Trophoblast cell (in vitro differentiated cells and primary cell): ENCODE measurements around the gene CENPF.

Experiments
- DNase-seq, 2 donors: peaks; one replicate each; pipeline ENCODE4 v3.0.0-alpha.2; 2016
- H2AFZ ChIP-seq: 2 replicates; pipeline ENCODE4 v1.6.1; 2013; ENCODE audit warnings: low read length, moderate library complexity, mild to moderate bottlenecking; ENCODE audit not compliant: insufficient read depth, poor library complexity
- H2AK5ac ChIP-seq: 2 replicates; pipeline ENCODE4 v1.6.1; 2013; ENCODE audit warnings: mild to moderate bottlenecking, low read length
- H2BK120ac ChIP-seq: 2 replicates; pipeline ENCODE4 v1.6.1; 2013; ENCODE audit warnings: low read length, mild to moderate bottlenecking, moderate library complexity; ENCODE audit not compliant: insufficient read depth, poor library complexity
- H2BK12ac ChIP-seq: 2 replicates; pipeline ENCODE4 v1.6.1; 2013; ENCODE audit warnings: mild to moderate bottlenecking, low read length, moderate library complexity
- H2BK5ac ChIP-seq: 2 replicates; pipeline ENCODE4 v1.6.1; 2013; ENCODE audit warnings: low read length, low read depth, moderate library complexity, mild to moderate bottlenecking; ENCODE audit not compliant: poor library complexity
- H3K14ac ChIP-seq: 2 replicates; pipeline ENCODE4 v1.6.1; 2013; ENCODE audit warnings: mild to moderate bottlenecking, low read length
- H3K18ac ChIP-seq: 2 replicates; pipeline ENCODE4 v1.6.1; 2013; ENCODE audit warnings: mild to moderate bottlenecking, low read length
- H3K23ac ChIP-seq: 2 replicates; pipeline ENCODE4 v1.6.1; 2013; ENCODE audit warnings: low read length
- H3K27ac ChIP-seq: 2 replicates; pipeline ENCODE4 v1.5.1; 2013; ENCODE audit warnings: low read depth, mild to moderate bottlenecking, inconsistent platforms, low read length, moderate library complexity
- H3K27me3 ChIP-seq: 2 replicates; pipeline ENCODE4 v1.6.1; 2013; ENCODE audit warnings: inconsistent platforms, mild to moderate bottlenecking, low read length, moderate library complexity; ENCODE audit not compliant: insufficient read depth
- H3K36me3 ChIP-seq, 2 experiments: 1 replicate in 1 of 2; 2 replicates in 1 of 2; pipeline ENCODE4 v1.6.1; 2013; ENCODE audit warnings: low read length in 2 of 2, mild to moderate bottlenecking in 2 of 2, moderate library complexity in 1 of 2; ENCODE audit not compliant: insufficient read depth in 2 of 2, control insufficient read depth in 1 of 2
- H3K4ac ChIP-seq: 2 replicates; pipeline ENCODE4 v1.6.1; 2013; ENCODE audit warnings: low read depth, mild to moderate bottlenecking, low read length, moderate library complexity
- H3K4me1 ChIP-seq, 2 experiments: 1 replicate in 1 of 2; 2 replicates in 1 of 2; pipeline ENCODE4 v1.6.1; 2013; ENCODE audit warnings: low read length in 2 of 2, mild to moderate bottlenecking in 2 of 2, moderate library complexity in 1 of 2; ENCODE audit not compliant: insufficient read depth in 2 of 2, control insufficient read depth in 1 of 2
- H3K4me2 ChIP-seq: 2 replicates; pipeline ENCODE4 v1.6.1; 2013; ENCODE audit warnings: inconsistent platforms, mild to moderate bottlenecking, low read length, moderate library complexity
- H3K4me3 ChIP-seq: 2 replicates; pipeline ENCODE4 v1.5.1; 2013; ENCODE audit warnings: mild to moderate bottlenecking, low read depth, low read length, inconsistent platforms
- H3K79me1 ChIP-seq: one replicate; pipeline ENCODE4 v1.6.1; 2013; ENCODE audit warnings: low read length
- H3K79me2 ChIP-seq: 2 replicates; pipeline ENCODE4 v1.6.1; 2013; ENCODE audit warnings: low read length, mild to moderate bottlenecking; ENCODE audit not compliant: control insufficient read depth, insufficient read depth, poor library complexity
- H3K9ac ChIP-seq: 2 replicates; pipeline ENCODE4 v1.6.1; 2013; ENCODE audit warnings: mild to moderate bottlenecking, low read length
- H3K9me3 ChIP-seq: 2 replicates; pipeline ENCODE4 v1.6.1; 2013; ENCODE audit warnings: low read depth, mild to moderate bottlenecking, control low read depth, inconsistent platforms, low read length; ENCODE audit not compliant: insufficient read depth
- H4K12ac ChIP-seq: 2 replicates; pipeline ENCODE4 v1.6.1; 2013; ENCODE audit warnings: low read depth, mild to moderate bottlenecking, low read length, moderate library complexity
- H4K8ac ChIP-seq: 2 replicates; pipeline ENCODE4 v1.6.1; 2013; ENCODE audit warnings: low read depth, mild to moderate bottlenecking, low read length, moderate library complexity
- H4K91ac ChIP-seq: one replicate; pipeline ENCODE4 v1.6.1; 2013; ENCODE audit warnings: low read depth, mild to moderate bottlenecking, low read length, moderate library complexity
- WGBS: extraction: QIAGEN DNeasy Blood & Tissue Kit; methylation state at CpG from one replicate; pipeline ENCODE4 v1.1.7; 2013; ENCODE audit warnings: missing lambda C conversion rate; ENCODE audit not compliant: insufficient read length, insufficient coverage; ENCODE audit errors: extremely low coverage; 5-methylcytosine and 5-hydroxymethylcytosine counted together

The CENPF gene

GRCh38 chr1:214702556-214702955 is 99.6 kb downstream of the CENPF start:
- H3K4me3 ChIP-seq, result no peak overlapping the region
- peaks cover 3 to 4% of the 10 kb centered on the region in 2 experiments for H3K4me1 ChIP-seq
- no CpG with 5 or more reads among the region's 1 CpG for WGBS
- no peak overlapping the region for H3K14ac ChIP-seq
- H3K27me3 ChIP-seq, result no peaks in the 10 kb centered on the region
- no peak overlapping the region for H3K18ac ChIP-seq
- H4K8ac ChIP-seq, result no peak overlapping the region
- no peaks in the 10 kb centered on the region for H3K9me3 ChIP-seq
- H2AFZ ChIP-seq, result no peak overlapping the region
- no peak for DNase-seq
- no peak overlapping the region for H4K91ac ChIP-seq
- no peak overlapping the region for H2BK12ac ChIP-seq
- H3K23ac ChIP-seq, result no peak overlapping the region
- H2AK5ac ChIP-seq, result no peak overlapping the region
- H3K4me2 ChIP-seq, result no peak overlapping the region
- H2BK5ac ChIP-seq, result no peak overlapping the region
- H3K4ac ChIP-seq, result no peak overlapping the region
- no peak overlapping the region for H3K9ac ChIP-seq
- H2BK120ac ChIP-seq, result no peak overlapping the region
- H3K79me1 ChIP-seq, result peaks cover 1% of the 10 kb centered on the region
- H3K27ac ChIP-seq, result no peak overlapping the region
- H3K79me2 ChIP-seq, result no peaks in the 10 kb centered on the region
- no peak overlapping the region for H4K12ac ChIP-seq
- no peaks in the 10 kb centered on the region for H3K36me3 ChIP-seq

GRCh38 chr1:214707306-214708087 is 104.5 kb downstream of the CENPF start:
- Histone ChIP-seq H3K79me1 (no peaks in the 10 kb centered on the region), H3K4me2 (no peak overlapping the region), H3K79me2 (no peaks in the 10 kb centered on the region), H2BK5ac (no peak overlapping the region), H3K36me3 (no peaks in the 10 kb centered on the region), H4K12ac (no peak overlapping the region), H2BK12ac (no peak overlapping the region), H2AFZ (no peak overlapping the region), H4K91ac (no peak overlapping the region), H3K23ac (no peak overlapping the region), H3K4ac (no peak overlapping the region), H3K14ac (no peak overlapping the region), H3K9ac (no peak overlapping the region), H3K4me1 (no peaks in the 10 kb centered on the region), H3K27me3 (no peaks in the 10 kb centered on the region), H3K18ac (no peak overlapping the region), H3K9me3 (no peaks in the 10 kb centered on the region), H3K27ac (no peak overlapping the region), H2AK5ac (no peak overlapping the region), H4K8ac (no peak overlapping the region), H3K4me3 (no peak overlapping the region), H2BK120ac (no peak overlapping the region)
- peak; percentile 91 to 95 for DNase-seq
- no CpG with 5 or more reads among the region's 11 CpGs for WGBS

GRCh38 chr1:214708321-214708955 is 105.4 kb downstream of the CENPF start:
- Histone ChIP-seq H3K27me3 (no peaks in the 10 kb centered on the region), H4K8ac (no peak overlapping the region), H2BK5ac (no peak overlapping the region), H3K79me2 (no peaks in the 10 kb centered on the region), H3K9ac (no peak overlapping the region), H2AFZ (no peak overlapping the region), H3K18ac (no peak overlapping the region), H3K4me2 (no peak overlapping the region), H3K36me3 (no peaks in the 10 kb centered on the region), H2BK12ac (no peak overlapping the region), H3K4me1 (no peaks in the 10 kb centered on the region), H3K79me1 (no peaks in the 10 kb centered on the region), H3K14ac (no peak overlapping the region), H3K9me3 (no peaks in the 10 kb centered on the region), H3K4me3 (no peak overlapping the region), H3K27ac (no peak overlapping the region), H2BK120ac (no peak overlapping the region), H3K4ac (no peak overlapping the region), H4K91ac (no peak overlapping the region), H3K23ac (no peak overlapping the region), H4K12ac (no peak overlapping the region), H2AK5ac (no peak overlapping the region)
- DNase-seq, result peak in 1 of 2 donors; percentile 31
- WGBS, result no CpG with 5 or more reads among the region's 1 CpG

GRCh38 chr1:214709241-214709640 is 106.2 kb downstream of the CENPF start:
- Histone ChIP-seq H2AFZ (no peak overlapping the region), H3K4ac (no peak overlapping the region), H3K36me3 (no peaks in the 10 kb centered on the region), H2BK5ac (no peak overlapping the region), H3K79me1 (no peaks in the 10 kb centered on the region), H2AK5ac (no peak overlapping the region), H2BK120ac (no peak overlapping the region), H3K14ac (no peak overlapping the region), H4K12ac (no peak overlapping the region), H3K9me3 (no peaks in the 10 kb centered on the region), H3K9ac (no peak overlapping the region), H3K4me1 (no peaks in the 10 kb centered on the region), H3K27me3 (no peaks in the 10 kb centered on the region), H3K4me2 (no peak overlapping the region), H3K79me2 (no peaks in the 10 kb centered on the region), H4K8ac (no peak overlapping the region), H4K91ac (no peak overlapping the region), H2BK12ac (no peak overlapping the region), H3K23ac (no peak overlapping the region), H3K18ac (no peak overlapping the region), H3K27ac (no peak overlapping the region), H3K4me3 (no peak overlapping the region)
- WGBS, result no CpG with 5 or more reads among the region's 5 CpGs
- DNase-seq, result peak; percentile 61 to 83
